ENCODE results near the gene PEF1.

The PEF1 gene

DNA sequence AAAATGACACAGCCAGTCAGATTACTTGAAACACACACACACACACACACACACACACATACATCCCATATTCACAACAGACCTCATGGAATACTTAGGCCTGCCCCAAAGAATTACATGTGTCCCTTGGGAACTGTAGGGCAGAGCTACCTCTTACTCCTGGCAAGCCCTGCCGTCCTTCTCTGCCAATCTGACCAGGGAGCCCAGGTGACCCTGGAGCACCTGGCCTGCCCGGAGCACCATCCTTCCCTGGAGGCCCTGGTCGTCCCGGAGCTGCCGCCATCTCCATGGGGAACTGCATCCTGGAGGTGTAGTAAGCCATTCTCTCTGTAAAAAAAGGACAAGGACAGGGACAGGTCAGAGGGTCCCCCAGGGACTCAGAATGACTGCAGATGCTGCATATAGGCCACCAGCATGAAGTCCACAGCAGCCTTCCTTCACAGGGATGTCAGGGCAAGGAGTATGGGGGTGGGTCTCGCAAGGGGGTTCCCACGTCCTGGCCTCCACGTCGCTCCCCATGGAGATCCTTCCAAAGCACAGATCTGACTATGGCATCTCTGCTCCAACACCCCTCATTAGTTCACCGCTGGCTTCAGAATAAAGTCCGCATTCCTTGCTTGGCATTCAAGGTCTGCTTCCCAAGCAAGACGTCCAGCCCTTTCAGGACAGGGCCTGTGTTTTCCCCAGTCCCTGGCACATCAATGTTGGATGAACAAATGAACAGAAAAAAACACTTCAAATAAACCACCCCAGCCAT lies 9.2 kb upstream of the PEF1 start:
- no peak for DNase-seq (ENCODE audit: low spot score)

DNA sequence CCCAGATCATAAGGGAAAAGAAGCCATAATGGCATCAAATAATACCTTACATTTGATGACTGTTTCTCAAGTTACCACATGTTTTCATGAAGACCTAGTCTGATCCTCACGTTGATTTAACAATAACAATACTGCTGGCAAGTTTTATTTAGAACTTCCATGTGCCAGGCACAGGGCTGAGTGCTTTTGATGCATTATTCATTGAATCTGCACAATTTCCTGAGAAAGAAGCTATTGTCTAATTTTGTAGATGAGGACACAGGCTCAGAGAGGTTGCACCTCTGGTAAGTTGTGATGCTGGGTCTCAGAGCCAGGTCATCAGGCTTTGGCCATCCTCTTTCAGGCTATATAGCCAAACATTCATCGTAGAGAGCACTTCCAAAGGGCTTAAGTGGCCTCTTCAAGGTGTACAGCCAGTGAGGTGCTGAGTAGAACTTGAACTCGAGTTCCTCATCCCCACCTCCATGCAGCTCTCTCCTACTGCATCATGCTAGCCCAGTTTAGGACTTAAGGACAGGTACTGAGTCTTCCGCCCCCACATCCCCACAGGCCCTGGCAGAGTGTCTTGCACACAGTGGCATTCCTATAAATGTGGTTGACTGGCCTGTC lies 8.3 kb upstream of the PEF1 start:
- peak; percentile 82 for DNase-seq (ENCODE audit: low spot score)

DNA sequence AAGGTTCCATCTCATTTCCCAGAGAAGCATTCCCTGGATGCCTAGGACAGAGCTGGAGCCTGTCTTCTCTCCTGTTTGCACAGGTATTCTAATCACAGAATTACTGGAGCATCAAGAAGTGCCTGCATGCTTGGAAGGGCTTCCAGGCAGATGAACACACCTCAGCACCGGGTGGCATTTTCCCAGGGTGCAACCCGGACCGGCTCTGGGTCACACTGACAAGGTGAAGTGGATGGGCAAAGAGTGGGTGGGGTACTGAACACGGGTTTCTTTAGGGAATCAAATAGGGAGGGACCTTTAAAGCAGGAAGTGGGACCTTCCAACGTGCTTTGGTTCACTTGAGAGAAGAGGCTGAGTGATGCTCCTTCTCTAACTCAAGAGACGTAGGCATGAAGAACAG lies 7.1 kb upstream of the PEF1 start:
- DNase-seq (ENCODE audit: low spot score): no peak

DNA sequence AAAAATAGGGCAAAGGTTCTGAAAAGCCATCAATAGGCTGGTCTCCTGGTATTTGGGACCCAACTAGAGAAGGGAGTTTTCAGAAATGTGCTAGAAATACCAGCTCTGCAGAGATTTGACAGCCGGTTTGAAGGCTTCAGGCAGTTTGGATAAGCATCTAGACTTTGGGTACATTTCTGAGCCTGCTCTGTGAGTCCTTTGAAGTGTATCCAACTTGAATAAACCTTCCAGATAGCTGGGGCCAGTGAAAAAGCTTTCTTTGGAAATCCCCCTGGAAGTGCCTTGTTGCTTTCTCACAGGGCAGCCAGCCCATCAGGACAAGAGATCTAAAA lies 6.4 kb upstream of the PEF1 start:
- DNase-seq (ENCODE audit: low spot score): no peak

DNA sequence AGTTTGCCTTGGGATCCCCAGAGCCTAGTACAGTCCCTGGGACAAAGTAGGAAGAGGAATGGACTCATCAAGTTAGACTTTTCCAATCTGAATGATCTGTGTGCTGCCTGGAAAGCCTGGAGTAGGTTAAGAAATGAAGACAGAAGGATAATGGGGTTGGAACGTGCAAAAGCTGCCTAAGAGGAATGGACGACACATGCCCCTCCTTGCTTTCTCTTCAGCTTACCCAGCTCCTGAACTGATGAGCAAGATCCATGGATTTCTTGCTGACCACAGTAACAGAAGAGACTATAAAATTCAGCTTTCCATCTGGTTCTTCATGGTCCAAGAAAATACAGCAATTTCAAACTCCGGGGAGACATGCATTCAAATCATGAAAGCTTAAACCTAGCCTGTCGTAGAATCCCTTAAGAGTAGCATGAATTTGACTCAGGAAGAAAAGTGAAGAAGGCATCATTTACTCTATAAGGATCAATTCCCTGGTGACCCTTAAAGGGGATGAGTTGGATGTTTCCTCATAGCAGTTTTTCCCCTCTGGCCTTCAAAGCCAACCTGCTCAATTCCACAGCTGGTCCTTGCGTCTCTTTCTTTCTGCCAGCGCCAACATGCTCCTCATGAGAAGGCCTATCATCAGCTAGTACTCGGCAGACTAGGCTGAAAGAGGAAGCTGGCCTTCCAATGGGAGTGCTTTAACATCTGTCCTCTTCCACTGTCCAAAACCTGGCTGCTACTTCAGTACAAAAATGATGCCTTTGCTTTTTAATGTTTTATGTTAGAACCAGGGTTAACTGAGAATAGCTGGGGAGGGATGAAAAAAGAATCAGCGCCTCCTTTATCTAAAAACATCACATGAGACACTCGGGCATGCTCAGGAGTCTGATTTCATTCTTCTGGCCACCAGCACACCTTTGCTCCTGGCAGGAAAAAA lies 5.7 kb upstream of the PEF1 start:
- no peak for DNase-seq (ENCODE audit: low spot score)

DNA sequence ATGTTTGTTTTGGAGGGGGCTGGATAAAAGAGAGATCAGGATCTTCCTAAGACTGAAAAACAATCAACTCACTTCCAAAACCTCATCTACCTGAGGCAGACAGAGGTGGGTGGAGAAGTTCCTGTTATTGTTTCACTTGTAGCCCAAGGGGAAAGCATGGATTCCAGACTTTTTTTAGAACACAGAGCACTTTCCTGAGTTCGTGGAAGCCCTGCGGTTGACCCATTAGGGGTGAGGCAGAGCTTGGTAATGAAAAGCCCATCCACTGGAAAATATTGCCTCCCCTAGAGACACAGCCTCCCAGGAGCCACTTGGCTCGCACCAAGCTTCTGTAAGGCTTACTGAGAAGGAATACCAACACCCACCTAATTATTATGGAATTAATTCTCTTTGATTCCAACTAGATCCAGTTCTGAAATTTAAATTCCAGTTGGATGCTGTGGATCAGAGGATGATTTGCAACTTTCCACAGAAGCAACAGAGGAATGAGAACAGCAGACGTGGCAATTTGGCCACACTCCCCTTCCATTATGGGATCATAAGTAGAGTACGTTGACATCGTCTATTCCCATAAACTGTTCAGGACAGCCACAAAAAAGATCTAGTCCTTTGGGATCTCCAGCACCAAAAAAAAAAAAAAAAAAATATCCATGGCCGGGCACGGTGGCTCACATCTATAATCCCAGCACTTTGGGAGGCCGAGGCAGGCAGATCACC lies 4.1 kb upstream of the PEF1 start:
- DNase-seq (ENCODE audit: low spot score): no peak

DNA sequence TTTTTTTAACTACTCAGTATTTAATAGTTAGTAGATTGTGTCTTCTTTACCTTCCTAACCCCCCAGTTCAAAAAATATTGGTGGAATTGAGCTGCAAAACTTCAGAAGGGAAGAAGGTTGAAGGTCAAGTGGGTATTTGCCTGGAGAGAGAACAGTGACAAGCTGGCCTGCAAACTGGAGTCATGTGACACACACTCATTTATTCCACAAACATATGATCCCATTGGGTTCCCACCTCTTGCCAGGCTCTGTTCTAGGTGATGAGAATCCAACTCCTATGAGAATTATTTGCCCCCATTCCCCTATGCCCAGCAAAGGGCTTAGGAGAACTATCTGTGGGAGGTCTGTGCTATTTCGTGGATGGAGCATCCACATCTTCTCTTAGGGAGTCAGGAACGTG lies 3.5 kb upstream of the PEF1 start:
- DNase-seq (ENCODE audit: low spot score): no peak

- DNase-seq (ENCODE audit: low spot score): no peak
Measured at GRCh38 chr1:31647106-31647505, 2.4 kb upstream of the PEF1 start.

DNA sequence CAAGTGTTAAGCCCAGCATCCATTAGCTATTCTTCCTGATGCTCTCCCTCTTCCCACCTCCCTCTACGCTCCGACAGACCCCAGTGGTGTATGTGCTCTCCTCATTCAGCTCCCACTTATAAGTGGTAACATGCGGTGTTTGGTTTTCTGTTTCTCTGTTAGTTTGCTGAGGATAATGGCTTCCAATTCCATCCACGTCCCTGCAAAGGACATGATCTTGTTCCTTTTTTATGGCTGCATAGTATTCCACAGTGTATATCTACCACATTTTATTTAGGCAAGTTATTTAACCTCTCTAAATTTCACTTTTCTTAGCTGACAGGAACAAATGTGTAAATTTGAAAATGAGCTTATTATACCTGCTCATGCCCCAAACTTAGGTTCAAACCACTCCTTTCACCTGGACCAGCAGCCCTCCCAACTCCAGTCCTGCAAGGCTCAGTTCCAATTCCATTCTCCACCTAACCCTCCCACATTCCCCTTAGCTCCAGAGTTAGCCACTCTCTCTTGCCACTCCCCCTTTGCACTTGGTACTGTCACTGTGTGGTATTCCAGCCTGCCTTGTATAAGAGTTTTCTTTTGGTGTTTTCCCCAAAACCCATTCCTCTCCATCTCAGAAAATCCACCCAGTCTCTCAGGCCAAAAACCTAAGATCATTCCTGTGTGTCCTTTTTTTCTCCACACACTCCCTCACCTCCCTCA lies 1.7 kb upstream of the PEF1 start:
- DNase-seq (ENCODE audit: low spot score): no peak

GRCh38 chr1:31645274-31645568 lies 545 bp upstream of the PEF1 start:
- no peak for DNase-seq (ENCODE audit: low spot score)

- DNase-seq (ENCODE audit: low spot score): no peak
Measured at GRCh38 chr1:31643976-31644559, 608 bp downstream of the PEF1 start.

DNA sequence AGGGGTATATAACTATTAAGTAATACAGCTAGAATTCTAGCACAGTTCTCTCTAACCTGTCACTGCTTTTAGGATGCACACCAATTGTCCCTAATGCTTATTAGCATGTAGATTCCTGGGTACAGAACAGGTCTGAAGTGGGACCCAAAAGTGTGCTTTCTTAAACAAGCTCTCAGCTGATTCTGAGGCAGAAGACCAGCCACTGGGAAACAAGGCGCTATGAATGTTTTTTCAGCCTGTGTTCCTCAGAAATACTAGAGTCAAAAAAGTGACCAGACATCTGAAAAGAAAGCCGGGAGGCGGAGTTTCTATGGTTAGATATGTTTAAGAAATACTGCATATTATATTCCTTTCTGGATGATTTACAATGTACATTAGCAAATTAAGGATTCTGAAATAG lies 1.8 kb downstream of the PEF1 start:
- DNase-seq (ENCODE audit: low spot score): no peak

- DNase-seq (ENCODE audit: low spot score): no peak
Measured at GRCh38 chr1:31642366-31642765, 2.3 kb downstream of the PEF1 start.

GRCh38 chr1:31640964-31641363 lies 3.7 kb downstream of the PEF1 start:
- no peak for DNase-seq (ENCODE audit: low spot score)

GRCh38 chr1:31640179-31640578 lies 4.5 kb downstream of the PEF1 start:
- no peak for DNase-seq (ENCODE audit: low spot score)

DNA sequence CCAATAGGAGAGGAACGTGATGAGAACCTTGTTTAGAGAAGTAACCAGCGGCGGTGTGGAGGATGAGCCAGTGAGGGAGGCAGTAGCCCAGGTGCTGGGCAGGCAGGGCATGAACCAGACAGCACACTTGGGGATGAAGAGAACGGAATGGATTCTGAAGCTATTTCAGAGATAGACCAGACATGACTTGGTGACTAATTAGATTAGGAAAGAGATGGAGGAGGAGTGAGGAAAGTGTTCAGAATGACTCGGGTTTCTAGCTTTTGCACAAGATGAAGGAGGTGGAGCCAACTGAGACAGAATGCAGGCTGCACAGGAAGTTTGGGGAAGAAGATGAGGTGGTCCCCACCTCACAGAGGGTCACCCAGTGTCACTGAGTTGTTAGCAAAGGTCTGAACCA lies 5.1 kb downstream of the PEF1 start:
- DNase-seq (ENCODE audit: low spot score): no peak

- DNase-seq (ENCODE audit: low spot score): no peak
Measured at GRCh38 chr1:31637915-31638673, 6.6 kb downstream of the PEF1 start.

GRCh38 chr1:31633117-31633516 lies 11.6 kb downstream of the PEF1 start:
- DNase-seq (ENCODE audit: low spot score): no peak

- no peak for DNase-seq (ENCODE audit: low spot score)
Measured at GRCh38 chr1:31632649-31633048, 12.0 kb downstream of the PEF1 start.

DNA sequence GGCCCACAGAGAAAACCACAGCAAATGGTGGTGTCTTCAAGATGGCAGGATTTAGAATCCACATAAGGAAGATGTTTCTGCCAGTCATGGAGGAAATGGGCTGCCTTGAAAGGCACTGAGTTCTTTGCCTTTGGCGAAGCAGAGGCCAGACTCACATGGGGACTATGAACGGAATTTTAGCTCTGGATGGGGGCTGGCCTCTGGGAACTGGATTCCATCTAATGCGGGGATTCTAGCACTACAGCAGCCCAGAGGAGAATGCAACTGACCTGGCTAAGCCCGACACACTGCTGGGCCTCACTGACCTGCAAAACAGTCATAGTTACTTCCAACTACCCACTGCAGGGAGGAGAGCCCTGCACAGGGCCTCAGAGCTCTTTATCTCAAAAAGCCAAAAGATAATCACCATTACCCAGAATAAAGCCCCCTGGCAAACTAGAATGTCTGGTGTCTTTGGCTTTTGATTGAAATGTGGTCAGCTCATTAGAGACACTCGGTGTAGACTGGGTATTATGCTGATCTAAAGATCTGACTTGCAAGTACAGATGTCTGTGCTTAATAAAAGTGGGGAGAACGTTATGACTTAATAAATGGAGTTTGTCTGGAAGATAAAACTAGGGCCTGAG lies 15.6 kb downstream of the PEF1 start:
- no peak for DNase-seq (ENCODE audit: low spot score)

All from pons (tissue), 1 donor.